GM10847 (cell line): ENCODE data around the gene AP5Z1.

Source experiments
- POLR2A ChIP-seq: IDR thresholded peaks from 2 replicates; pipeline ENCODE4 v1.6.1; 2011; ENCODE audit not compliant: insufficient read length; ENCODE audit errors: extremely low read depth

The AP5Z1 gene, protein sequence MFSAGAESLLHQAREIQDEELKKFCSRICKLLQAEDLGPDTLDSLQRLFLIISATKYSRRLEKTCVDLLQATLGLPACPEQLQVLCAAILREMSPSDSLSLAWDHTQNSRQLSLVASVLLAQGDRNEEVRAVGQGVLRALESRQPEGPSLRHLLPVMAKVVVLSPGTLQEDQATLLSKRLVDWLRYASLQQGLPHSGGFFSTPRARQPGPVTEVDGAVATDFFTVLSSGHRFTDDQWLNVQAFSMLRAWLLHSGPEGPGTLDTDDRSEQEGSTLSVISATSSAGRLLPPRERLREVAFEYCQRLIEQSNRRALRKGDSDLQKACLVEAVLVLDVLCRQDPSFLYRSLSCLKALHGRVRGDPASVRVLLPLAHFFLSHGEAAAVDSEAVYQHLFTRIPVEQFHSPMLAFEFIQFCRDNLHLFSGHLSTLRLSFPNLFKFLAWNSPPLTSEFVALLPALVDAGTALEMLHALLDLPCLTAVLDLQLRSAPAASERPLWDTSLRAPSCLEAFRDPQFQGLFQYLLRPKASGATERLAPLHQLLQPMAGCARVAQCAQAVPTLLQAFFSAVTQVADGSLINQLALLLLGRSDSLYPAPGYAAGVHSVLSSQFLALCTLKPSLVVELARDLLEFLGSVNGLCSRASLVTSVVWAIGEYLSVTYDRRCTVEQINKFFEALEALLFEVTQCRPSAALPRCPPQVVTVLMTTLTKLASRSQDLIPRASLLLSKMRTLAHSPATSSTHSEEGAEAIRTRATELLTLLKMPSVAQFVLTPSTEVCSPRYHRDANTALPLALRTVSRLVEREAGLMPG

DNA sequence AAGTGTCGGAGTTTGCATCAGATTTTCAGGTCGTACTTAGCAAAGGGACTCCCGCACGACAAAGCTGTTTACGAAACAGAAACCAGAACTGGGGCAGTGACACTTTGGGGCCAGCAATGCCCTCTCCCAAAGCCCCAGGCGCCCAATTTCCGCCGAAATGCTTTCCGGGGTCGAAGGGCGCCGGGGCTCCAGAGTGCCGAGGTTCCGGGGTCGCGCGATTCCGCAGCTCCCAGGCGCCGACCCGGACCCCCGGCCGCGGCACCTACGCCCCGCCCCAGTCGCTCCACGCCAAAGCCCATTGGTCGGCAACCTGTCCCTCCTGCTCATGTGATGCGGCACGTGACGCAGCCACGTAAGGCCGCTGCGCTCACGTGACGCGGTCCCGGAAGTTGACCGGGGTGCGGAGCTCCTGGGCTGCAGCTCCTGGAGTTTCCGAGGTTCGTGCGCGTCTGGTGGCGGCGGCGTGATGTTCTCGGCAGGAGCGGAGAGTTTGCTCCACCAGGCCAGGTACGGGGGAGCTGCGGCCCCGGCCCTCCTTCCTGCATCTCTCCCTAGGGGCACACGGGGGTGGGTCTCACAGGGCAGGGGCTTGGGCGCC is at the start of gene AP5Z1:
Gene AP5Z1 (plus strand): TSS at position 374 of the 598 bp plus-strand sequence. CDS start 93 bp downstream, at position 467.
- peak; percentile 89 for TF ChIP-seq POLR2A

DNA sequence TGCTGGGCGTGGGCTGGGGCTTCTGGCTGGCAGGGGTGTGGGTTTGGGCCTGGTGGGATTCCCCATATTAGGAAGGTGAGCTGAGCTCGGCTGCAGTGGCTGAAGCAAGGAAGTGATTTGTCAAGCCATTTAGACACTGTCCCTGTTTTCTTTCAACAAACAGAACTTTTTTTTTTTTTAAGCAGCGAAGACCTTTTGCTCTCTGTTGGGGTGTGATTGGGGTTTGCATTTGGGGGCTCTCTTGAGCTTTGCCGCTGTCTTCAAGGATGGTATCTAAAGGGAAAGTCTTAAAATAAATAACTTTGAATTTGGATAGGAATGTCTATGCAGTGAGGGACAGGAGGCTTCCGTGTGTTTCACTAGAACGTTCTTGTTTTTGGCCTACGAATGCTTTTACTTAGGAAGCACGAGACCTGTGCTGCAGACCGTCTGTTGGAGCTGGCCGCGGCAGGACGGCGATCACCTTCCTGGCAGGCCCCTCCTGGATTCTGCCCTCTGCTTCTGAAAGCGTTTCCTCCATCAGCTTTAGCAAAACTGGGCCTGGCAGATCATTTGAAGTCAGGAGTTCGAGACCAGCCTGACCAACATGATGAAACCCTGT is 49.5 kb upstream of the AP5Z1 start:
- no peak for TF ChIP-seq POLR2A

DNA sequence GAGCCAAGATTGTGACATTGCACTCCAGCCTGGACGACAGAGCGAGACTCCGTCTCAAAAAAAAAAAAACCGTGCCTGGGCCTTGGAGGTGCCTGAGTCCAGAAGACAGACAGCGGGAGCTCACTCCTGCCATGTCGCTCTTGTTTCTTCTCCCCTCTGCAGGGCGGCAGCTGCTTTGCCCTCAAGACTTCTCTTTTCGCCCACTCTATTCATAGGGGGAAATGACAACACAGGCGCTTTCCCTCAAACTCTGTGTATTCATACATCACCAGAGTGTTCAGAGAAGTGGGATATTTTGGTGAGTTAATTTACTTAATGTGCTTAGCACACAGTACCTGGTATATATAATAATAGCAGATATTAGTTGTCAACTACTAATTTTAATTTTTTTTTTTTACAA is 48.9 kb upstream of the AP5Z1 start:
- TF ChIP-seq POLR2A = no peak

DNA sequence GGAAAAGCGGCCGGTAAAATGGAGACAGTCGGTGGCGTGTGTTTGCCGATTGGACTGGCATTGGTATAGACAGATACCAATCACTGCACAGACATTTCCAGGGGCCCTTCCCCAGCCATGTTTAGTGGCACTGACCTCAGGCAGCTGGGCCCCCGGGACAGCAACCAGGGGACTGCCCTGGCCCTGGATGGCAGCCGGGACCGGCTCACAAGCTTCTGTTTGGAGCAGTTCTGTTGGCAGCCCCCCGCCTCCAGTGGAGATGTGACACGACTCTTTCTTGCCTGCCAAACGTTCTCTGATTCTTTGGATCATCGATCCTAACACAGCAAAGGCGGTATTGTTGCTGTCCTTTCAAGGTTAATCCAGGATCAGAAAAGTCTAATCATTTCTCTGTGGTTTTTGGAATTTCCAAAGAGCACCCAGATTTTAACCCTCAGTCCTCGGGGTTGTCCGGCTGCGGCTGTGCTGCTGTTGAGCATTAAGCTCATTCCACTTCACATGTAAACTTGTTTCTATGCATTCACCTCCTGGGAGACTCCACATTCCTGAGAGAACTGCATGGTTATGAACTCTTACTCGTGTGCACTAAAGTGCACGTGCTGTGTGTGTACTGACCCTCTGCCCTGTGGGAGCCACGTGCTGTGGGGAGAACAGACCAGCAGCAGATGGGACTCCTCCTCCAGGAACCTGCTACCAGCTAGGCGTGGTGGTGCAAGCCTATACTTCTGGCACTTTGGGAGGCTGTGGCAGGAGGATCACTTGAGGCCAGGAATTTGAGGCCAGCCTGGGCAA is 47.3 kb upstream of the AP5Z1 start:
- no peak for TF ChIP-seq POLR2A

DNA sequence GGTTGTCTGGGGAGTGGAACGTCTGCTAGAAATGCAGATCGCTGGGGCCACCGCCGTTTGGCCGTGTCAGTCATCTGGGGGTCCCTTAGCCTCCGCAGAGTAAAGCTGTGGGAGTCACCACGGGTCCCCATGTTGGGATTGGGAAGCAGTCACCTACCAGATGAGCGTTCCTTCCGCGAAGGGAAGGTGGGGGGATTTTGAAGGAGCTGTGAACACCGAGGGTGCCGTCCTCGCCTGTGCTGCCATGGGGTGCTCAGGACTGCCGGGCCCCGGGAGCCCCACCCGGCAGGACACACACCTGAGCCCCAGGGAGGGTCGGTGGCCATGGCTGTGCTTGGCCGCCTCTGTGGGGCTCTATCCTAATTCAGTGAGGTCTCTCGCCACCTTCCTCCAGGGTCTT is 46.2 kb upstream of the AP5Z1 start:
- no peak for TF ChIP-seq POLR2A

DNA sequence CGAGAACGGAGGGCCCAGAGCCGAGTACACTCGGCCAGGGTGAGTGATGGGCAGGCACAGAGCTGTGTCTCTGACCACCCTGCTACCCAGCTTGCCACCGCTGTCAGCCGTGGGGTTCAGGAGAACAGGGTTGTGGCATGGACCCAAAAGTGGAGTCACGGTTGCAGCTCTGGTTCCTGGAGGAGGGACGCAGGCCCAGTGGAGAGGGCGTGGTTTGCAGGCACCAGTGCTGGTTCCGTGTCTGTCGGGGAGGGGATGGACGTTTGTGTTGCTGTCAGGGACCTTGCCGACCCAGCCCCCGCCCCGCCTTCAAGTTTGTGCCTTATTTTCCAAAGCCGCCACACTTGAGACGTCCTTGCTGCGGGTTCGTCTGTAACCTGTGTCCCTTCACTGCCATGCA is 45.1 kb upstream of the AP5Z1 start:
- TF ChIP-seq POLR2A = no peak

DNA sequence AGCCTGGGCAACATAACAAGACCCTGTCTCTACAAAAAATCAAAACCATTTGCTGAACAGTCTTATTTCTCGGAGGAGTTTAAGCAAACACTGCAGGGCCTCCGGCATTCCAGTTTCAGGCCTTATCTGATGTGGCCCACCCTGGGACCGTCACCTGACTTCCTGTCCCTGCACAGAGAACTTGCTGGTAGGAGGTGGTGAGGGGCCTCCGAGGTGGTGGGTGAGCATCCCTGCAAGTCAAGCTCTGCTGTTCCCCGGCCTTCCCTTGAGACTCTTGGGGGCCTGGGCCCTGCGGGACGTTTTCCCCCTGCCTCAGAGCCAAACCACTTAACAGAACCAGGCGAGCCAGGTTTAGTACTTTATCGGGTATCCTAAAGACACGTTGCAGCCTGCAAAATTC is 44.5 kb upstream of the AP5Z1 start:
- TF ChIP-seq POLR2A = no peak

DNA sequence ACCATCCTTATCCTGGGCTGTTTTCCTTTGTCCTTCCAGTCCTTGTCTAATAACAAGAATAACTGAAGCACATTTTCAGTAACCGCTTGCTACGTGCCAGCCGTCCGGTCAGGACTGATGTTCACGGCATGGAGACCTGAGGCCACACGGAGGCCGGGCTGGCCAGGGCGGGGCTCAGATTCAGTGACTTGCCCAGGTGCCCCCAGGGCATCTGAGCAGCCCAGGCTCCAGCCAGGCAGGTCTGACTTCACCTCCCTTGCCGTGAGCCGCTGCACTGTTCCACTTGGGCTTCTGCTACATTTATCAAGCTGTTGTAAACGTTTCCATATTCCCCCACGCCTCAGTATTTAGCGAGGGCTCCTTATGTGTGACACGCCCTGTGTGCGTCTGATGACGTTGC is 43.6 kb upstream of the AP5Z1 start:
- TF ChIP-seq POLR2A = no peak

DNA sequence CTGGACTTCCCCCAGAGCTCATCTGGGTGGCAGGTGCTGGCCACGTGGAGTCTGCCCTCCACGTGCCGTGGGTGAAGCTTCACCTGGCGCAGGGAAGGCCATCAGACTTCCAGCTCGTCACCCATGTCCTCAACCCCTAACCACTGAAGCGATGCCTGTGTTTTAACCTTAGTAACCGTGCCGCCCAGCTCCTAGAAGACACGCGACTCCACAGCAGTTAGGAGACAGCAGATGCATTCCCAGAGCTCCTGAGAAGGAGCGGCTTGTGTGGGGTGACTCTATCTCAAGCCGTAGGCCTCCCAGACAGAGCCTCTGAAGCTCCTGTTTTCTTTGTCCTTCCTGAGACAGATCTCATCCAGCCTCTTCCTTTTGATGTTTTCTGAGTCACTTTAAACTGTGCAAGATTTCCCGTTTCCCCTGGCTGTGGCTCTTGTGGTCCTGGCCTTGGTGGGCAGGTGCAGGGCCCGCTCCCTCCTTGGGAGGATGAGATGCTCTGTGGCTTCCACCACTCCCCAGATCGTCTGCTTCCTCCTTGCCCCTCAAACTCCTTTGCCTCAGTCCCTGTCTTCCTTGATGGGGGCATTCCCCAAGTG is 41.4 kb upstream of the AP5Z1 start:
- TF ChIP-seq POLR2A = no peak

DNA sequence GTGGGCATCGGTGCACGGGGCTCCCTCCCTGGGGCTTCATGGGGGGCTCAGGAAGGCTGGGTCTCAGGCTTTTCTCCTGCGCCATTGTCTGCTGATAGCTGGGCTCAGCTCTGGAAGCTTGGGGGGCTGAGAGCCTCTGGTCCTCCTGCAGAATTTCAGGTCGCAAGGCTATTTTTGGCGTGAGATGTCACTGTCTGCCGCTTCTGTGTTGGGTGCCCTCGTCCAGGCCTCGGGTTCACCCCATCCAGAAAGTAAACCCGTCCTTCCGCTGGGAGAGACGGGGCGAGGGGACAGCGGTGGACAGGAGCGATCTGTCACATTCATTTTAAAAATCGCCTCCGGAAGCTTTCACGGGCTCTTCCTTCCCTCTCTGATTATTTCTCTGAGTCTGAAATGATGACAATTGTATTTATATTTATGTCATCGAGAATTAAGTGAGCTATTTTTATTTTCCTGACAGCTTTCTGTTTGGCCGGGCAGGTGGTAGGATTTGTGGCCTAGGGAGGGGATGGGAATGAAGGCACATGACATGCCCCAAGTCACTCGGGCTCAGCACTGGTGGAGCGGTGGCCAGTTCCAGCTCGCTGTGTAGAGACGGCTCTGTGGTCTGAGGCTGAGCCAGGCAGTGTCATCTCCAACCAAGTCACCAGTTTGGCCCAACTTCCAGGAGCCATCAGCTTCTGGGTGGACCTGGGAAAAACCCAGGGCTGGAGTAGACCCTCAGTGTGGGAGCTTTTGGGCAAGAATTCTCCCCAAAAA is 40.7 kb upstream of the AP5Z1 start:
- no peak for TF ChIP-seq POLR2A

DNA sequence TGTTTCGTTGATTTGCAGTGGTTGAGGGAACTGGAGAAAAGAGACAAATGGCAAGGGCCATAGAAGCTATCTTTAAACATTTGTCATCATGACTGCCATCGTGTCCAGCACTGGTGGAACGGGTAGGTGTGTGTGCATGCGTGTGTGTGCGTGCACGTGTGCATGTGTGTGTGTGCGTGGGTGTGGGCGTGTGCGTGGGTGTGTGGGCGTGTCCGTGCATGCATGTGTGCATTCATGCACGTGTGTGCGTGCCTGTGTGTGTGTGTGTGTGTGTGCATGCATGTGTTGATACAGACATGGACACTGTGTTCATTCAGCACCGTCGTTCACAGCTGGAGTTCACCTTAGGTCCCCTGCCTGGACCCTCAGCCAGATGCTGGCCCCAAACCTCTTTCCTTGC is 38.1 kb upstream of the AP5Z1 start:
- TF ChIP-seq POLR2A = no peak

DNA sequence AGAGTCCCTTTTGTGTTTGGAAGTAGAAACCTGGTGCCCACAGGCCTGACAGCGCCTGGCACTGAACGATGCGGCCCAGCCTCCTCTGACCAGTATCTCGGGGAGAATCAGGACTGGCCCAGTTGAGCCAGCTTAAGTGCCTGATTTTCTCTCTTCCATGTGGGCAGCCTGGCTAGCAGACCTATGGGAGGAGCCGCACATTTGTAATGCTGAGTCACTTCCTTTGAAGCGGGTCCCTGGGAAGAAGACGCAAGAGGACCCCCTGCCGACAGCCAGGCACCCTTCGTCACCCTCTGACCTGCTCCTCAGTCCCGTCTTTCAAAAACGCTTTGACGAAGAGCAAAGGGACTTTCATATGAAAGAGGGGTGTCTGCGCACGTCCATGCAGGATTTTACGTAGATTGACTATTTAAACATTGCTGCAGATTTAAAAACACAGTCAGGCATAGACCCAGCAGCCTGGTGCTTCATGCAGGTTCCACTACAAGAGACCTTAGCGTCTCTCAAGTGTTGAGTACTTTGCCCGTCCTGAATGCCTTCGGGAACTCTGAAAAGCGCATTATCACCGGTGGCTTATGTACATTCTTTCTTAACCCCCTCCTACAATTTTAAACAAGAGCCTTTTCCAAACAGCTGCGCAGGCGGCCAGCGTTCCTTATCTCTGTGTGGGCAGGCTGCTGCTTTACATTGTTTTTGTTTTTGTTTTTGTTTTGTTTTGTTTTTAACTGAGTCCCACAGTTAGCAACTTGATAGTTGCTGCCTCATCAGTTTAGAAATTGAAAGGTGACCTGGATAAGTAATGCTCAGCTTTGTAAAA is 36.5 kb upstream of the AP5Z1 start:
- no peak for TF ChIP-seq POLR2A

DNA sequence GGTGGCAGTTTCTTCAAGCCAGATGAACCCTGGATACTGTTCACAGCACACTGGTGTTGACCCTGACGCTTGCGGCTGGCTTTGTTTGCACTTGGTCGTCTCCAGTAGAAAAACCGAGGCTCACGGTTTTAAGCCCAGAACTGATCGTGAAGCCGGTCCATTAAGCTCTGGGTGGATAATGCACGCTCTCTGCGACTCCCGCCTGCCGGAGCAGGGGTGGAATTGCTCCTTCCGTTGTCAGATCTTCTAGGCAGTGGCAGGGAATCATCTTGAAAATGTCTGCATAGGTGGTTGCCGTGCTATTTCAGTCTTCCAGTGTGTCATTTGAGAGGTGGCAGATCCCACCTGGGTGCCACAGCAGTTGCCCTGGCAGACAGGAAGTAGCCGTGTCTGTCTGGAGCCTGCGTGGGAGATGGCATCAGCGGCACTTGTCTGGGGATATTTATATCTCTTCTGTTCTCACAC is 35.9 kb upstream of the AP5Z1 start:
- TF ChIP-seq POLR2A = no peak
